RWPE1 (cell line): ENCODE results near the gene P3H2.
A peak's percentile ranks its signal among the peaks of the same experiment; 100 is the strongest.

Experiments
- CTCF ChIA-PET: fragments of 350-600 bp; sonication (Branson Sonifier 250); formaldehyde crosslinking; extraction: SDS; loops from one replicate; lab custom pipeline; 2021; lab: Yijun Ruan, JAX
- POLR2A ChIA-PET: fragments of 400-600 bp; formaldehyde crosslinking; extraction: SDS; loops from one replicate; lab custom pipeline; 2020; ENCODE audit warnings: antibody characterized with exemption; ENCODE audit not compliant: low non-redundant PET; lab: Yijun Ruan, JAX
- DNase-seq: peaks from one replicate; pipeline ENCODE4 v3.0.0; 2012; ENCODE audit warnings: low spot score
- H3K27ac ChIP-seq: fragments of 450-650 bp; 2 replicates; pipeline ENCODE4 v1.5.1; 2017
- CTCF ChIP-seq: fragments of 450-650 bp; conservative IDR thresholded peaks from 2 replicates; pipeline ENCODE4 v1.5.1; 2017; ENCODE audit warnings: low read depth, mild to moderate bottlenecking

Gene P3H2

DNA sequence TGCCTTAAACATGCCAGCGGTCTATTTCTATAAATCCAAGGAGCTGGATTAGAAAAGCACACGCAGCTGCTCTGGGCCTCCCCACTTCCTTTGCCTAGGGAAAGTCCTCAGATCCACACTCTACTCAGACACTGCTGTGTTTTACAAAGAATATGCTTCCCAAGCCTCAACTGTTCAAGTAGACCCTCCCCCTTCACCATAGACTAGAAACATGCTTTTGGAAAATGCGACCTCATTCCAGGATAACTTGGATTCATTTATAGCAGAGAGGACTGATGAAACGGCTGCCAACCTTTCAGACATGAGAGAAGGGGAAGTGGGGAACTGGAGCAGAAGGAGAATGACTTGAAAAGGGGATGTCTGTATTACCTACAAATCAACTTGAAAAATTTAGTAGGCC lies 64.0 kb downstream of the P3H2 start:
- TF ChIP-seq CTCF: no peak
- ChIA-PET POLR2A (no interaction called here), CTCF (interaction anchor here (0.6 kb wide), 2 partner anchors 40 to 553 kb away, joined by 3 to 4 read pairs; no protein-coding TSS in a partner anchor)
- no peak overlapping the region for H3K27ac ChIP-seq
- DNase-seq: no peak

DNA sequence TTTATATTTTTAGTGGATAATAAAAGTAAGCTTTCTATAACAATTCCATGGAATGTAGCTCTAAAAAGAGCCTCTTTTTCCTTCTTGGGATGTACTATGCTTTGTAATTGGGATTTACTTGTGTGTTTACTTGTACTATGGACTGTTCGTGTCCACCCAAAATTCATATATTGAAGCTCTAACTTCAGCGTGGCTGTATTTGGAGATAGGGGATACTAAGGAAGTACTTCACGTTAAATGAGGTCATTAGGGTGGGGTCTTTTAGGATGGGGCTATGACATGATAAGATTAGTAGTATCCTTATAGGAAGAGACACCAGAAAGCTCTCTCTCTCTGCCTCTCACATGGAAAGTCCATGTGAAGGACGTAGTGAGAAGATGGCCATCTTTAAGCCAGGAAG lies 64.9 kb downstream of the P3H2 start:
- ChIA-PET POLR2A (no interaction called here), CTCF (no interaction called here)
- no peak for TF ChIP-seq CTCF
- H3K27ac ChIP-seq: no peak overlapping the region
- no peak for DNase-seq

DNA sequence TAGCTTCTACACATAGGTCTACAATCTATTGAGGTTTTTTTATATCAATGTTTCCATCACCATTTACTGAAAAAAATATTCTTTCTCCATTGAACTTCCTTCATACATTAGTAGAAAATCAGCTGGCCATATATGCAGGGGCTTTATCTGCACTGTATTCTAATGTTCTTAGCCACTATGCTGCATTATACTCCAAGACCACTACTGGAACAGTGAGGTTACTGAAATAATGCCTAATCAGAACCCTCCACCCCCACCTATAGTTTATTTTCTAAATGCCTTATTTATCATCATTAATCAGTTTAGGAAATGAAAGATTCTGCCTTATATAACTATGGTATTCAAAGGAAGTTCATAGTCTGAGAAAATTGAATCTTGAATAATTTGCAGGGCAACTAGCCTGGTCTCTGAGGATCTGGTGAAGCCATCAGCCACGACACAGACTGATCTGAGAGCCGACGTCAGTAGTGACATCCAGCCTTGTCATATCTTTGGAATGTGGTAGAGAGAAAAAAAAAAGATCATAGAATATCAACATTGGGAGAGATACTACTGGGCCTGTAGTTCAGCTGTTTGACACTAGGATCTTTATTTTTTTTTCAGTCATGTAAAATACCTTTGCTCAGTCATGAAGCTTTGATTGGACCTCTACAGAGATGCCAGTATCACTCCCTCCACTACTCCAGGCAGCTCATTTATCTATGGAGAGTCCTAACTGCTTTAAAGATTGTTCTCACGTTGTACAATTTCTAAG lies 66.6 kb downstream of the P3H2 start:
- ChIA-PET CTCF (interaction anchor here (0.5 to 0.8 kb wide), 5 partner anchors 9 to 1259 kb away, joined by 3 to 6 read pairs (median 3); no protein-coding TSS in a partner anchor), POLR2A (no interaction called here)
- TF ChIP-seq CTCF: no peak
- no peak overlapping the region for H3K27ac ChIP-seq
- peak; percentile 44 for DNase-seq

- DNase-seq: no peak
- no peak overlapping the region for H3K27ac ChIP-seq
- TF ChIP-seq CTCF: no peak
- ChIA-PET CTCF (no interaction called here), POLR2A (no interaction called here)
Measured at GRCh38 chr3:190051641-190052040, 69.1 kb downstream of the P3H2 start.

GRCh38 chr3:190048932-190049441 lies 71.7 kb downstream of the P3H2 start:
- no peak for TF ChIP-seq CTCF
- POLR2A ChIA-PET: no interaction called here
- no peak overlapping the region for H3K27ac ChIP-seq
- DNase-seq: peak; percentile 37
- CTCF ChIA-PET: interaction anchor here (0.5 to 0.7 kb wide), 3 partner anchors 9 to 952 kb away, joined by 3 to 4 read pairs (median 4); no protein-coding TSS in a partner anchor

GRCh38 chr3:190044974-190045373 lies 75.7 kb downstream of the P3H2 start:
- DNase-seq: no peak
- POLR2A ChIA-PET: no interaction called here
- no peak overlapping the region for H3K27ac ChIP-seq
- CTCF ChIA-PET: interaction anchor here (0.9 kb wide), 1 partner anchor 9 kb away, joined by 3 read pairs; no protein-coding TSS in a partner anchor
- TF ChIP-seq CTCF: no peak
